Stomach smooth muscle (tissue), 2 donors: ENCODE results near the gene TERT.
"Not testable (repeated sequence)": the region's sequence is repeated elsewhere in the genome, so short reads cannot be mapped to it uniquely, and the experiment has no call there.

Source experiments
- H3K27ac ChIP-seq: one replicate; pipeline ENCODE4 v1.7.0; 2013; ENCODE audit warnings: mild to moderate bottlenecking, low read length, inconsistent platforms
- H3K27me3 ChIP-seq, 2 donors: one replicate each; pipeline ENCODE4 v1.7.0; 2013; ENCODE audit warnings: low read length in 2 of 2; ENCODE audit not compliant: insufficient read depth in 2 of 2, control insufficient read depth in 1 of 2
- H3K36me3 ChIP-seq, 2 donors: one replicate each; pipeline ENCODE4 v1.7.0; 2013; ENCODE audit warnings: low read length in 2 of 2; ENCODE audit not compliant: control insufficient read depth in 2 of 2, insufficient read depth in 2 of 2
- H3K4me1 ChIP-seq: one replicate; pipeline ENCODE4 v1.7.0; 2013; ENCODE audit warnings: low read length; ENCODE audit not compliant: control insufficient read depth, insufficient read depth
- H3K4me3 ChIP-seq, 2 donors: one replicate each; pipeline ENCODE4 v1.7.0; 2013; ENCODE audit warnings: low read length in 2 of 2
- H3K9ac ChIP-seq, 2 donors: one replicate each; pipeline ENCODE4 v1.7.0; 2013; ENCODE audit warnings: low read length in 2 of 2, mild to moderate bottlenecking in 1 of 2
- H3K9me3 ChIP-seq, 2 donors: one replicate each; pipeline ENCODE4 v1.7.0; 2013; ENCODE audit warnings: low read length in 2 of 2; ENCODE audit not compliant: control insufficient read depth in 2 of 2
- donor health status: healthy.
- donor health status: Pancreatic carcinoma.

TERT gene

DNA sequence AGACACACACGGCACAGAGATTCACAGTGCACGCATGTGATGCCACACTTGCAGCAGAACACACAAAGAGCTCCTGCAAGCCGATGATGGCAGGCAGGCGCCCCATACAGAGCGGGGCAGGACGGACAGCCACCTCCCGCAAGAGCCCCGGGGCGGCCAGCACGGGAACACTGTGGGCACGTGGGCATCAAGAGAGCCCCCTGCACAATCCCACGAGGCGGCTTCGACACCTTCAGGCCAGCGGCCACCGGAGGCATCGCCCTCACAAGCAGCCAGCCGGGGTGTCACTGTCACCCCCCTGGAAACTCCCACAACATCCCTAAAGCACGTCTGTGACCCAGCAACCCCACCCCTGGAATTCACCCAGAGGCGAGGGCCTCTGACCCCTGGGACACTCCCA lies 17.9 kb downstream of the TERT start:
- H3K27me3 ChIP-seq: no peaks in the 10 kb centered on the region
- H3K4me3 ChIP-seq: no peak overlapping the region
- H3K4me1 ChIP-seq: no peaks in the 10 kb centered on the region
- H3K9me3 ChIP-seq: peaks cover 0 to 7% of the 10 kb centered on the region in 2 donors
- H3K36me3 ChIP-seq: no peaks in the 10 kb centered on the region
- no peak overlapping the region for H3K27ac ChIP-seq
- no peak overlapping the region for H3K9ac ChIP-seq

DNA sequence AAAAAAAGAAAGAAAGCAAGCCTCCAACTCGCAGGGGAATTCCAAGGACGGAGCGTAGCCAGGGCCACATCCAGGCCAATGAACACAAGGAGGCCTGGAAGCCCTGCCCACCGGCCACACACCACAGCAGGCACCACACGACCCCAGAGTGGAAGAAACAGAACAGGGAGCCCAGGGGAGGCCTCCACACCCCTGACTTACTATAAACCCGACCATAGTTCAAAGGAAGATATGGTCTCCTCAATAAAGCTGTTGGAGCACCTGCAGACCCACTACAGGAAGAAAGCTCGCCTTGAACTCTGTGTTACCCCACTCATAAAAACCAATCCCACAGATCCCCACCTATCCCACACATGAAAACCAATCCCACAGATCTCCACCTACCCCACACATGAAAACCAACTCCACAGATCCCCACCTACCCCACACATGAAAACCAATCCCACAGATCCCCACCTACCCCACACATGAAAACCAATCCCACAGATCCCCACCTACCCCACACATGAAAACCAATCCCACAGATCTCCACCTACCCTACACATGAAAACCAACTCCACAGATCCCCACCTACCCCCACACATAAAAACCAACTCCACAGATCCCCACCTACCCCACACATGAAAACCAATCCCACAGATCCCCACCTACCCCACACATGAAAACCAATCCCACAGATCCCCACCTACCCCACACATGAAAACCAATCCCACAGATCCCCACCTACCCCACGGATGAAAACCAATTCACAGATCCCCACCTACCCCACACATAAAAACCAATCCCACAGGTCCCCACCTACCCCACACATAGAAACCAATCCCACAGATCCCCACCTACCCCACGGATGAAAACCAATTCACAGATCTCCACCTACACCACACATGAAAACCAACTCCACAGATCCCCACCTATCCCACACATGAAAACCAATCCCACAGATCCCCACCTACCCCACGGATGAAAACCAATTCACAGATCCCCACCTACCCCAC lies 19.2 kb downstream of the TERT start:
- not testable (repeated sequence) for H3K9ac ChIP-seq, H3K9me3 ChIP-seq, H3K27ac ChIP-seq, H3K4me3 ChIP-seq, H3K27me3 ChIP-seq, H3K4me1 ChIP-seq, H3K36me3 ChIP-seq

DNA sequence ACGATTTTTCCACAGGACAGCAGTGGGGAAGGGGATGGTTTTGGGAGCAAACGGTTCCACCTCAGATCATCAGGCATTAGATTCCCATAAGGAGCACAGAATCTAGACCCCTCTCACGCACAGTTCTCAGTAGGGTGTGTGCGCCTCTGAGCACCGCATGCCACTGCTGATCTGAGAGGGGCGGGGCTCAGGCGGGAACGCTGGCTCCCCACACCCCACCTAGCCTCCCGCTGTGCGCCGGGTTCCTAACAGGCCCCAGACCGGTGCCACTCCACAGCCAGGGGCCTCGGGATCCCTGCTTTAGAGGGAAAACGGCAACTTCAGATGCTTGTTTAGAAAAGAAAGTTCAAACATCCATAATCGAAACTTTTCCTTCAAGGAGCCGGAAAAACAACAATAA lies 20.4 kb downstream of the TERT start:
- H3K4me3 ChIP-seq: no peak overlapping the region
- H3K36me3 ChIP-seq: no peaks in the 10 kb centered on the region
- no peaks in the 10 kb centered on the region for H3K27me3 ChIP-seq
- H3K27ac ChIP-seq: no peak overlapping the region
- H3K9ac ChIP-seq: no peak overlapping the region
- H3K4me1 ChIP-seq: no peaks in the 10 kb centered on the region
- peaks cover 0 to 7% of the 10 kb centered on the region in 2 donors for H3K9me3 ChIP-seq

DNA sequence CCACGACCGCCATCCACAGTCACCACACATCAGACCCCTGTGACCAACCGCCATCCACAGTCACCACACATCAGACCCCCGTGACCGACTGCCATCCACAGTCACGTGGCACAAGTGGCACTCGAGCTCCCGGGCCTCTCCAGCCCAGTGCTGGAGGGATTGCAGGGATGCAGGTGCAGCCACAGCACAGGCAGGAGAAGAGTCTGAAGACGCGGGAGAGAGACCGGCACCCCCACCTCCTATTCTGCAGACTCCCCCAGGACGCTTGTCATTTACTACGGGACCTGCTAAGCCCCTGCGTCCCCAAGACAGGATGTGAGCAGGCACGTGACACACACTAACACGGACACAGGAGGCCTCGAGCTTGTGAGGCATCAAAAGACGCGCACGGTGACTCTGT lies 21.1 kb downstream of the TERT start:
- Histone ChIP-seq H3K4me3 (no peak overlapping the region), H3K27ac (no peak overlapping the region), H3K36me3 (no peaks in the 10 kb centered on the region), H3K27me3 (no peaks in the 10 kb centered on the region), H3K9me3 (peaks cover 0 to 7% of the 10 kb centered on the region in 2 donors), H3K9ac (no peak overlapping the region), H3K4me1 (no peaks in the 10 kb centered on the region)

DNA sequence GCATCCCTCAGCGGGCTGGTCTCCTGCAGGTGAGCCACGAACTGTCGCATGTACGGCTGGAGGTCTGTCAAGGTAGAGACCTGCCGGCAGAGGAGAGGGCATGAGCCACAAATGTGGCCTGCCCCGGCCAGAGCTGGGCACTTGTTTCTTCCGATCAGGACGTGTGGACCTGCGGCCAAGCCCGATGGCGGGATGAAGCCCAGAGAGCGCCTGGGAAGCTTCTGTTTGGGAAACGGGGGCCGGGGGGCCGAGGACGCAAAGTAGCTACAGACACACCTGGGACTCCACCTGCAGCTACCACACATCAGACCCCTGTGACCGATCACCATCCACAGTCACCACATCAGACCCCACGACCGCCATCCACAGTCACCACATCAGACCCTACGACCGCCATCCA lies 22.7 kb downstream of the TERT start:
- H3K4me1 ChIP-seq: no peaks in the 10 kb centered on the region
- H3K9me3 ChIP-seq: no peaks in the 10 kb centered on the region
- H3K27ac ChIP-seq: no peak overlapping the region
- no peak overlapping the region for H3K9ac ChIP-seq
- no peaks in the 10 kb centered on the region for H3K27me3 ChIP-seq
- H3K36me3 ChIP-seq: no peaks in the 10 kb centered on the region
- no peak overlapping the region for H3K4me3 ChIP-seq

DNA sequence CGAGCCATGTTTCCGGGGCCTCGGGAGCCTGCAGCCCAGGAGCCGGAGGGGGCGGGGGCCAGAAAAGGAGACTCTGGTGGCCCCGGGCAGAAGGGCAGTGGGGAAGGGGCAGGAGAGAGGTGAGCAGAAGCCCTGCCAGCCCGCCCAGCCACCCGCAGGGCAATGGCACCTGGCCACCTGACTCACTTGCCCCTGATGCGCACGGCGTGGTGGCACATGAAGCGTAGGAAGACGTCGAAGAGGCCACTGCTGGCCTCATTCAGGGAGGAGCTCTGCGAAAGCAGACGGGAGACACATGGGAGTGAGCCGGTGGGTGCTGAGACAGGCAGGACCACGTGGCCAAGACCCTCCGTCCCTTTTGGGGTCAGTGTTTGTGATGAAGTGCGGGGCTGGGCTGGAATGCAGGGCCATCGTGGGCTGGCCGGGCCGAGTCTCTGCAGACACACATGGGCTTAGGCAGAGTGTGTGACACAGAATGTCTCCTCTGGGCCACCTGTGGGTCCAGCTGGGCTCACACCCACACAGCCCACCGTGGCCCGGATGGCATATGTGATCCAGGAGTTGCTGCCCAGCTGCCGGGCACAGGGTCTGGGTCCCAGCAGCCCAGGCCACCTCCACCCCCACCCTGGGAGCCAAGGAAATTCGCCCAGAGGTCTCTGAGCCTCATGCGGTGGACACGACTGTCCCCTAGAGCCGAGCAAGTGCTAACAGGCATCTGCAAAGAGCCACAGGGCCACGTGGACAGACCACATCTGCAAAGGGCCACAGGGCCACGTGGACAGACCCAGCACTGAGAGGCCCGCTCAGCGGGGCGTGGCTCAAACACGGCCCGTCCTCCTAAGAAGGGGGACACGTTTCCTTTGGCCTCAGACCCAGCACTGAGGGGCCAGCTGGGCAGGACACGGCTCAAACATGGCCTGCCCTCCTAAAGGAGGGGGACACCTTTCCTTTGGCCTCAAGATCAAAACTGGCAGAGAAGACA lies 23.6 kb downstream of the TERT start:
- no peak overlapping the region for H3K4me3 ChIP-seq

DNA sequence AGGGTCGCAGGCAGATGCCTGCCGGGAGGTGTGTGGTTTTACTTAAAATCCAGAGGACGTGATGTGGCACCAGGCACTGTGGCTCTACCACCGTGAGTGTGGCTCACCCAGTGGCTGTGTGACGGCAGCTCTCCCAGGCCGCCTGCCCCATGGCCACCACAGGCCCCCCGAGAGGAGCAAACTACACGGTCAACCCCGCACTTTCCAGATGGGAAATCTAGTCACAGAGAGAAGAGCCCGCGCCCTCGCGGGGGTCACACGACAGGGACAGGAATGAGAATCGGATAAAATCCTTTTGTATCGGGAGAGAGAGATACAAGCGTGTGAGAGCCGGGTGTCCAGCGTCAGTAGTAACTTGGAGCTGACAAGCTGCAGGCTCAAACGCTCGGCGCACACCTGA lies 24.4 kb downstream of the TERT start:
- H3K9ac ChIP-seq: no peak overlapping the region
- no peak overlapping the region for H3K27ac ChIP-seq
- no peak overlapping the region for H3K4me3 ChIP-seq
- no peaks in the 10 kb centered on the region for H3K27me3 ChIP-seq
- no peaks in the 10 kb centered on the region for H3K36me3 ChIP-seq
- H3K4me1 ChIP-seq: no peaks in the 10 kb centered on the region
- no peaks in the 10 kb centered on the region for H3K9me3 ChIP-seq

More for the DNA sequence above, 23.6 kb downstream of the TERT start:
- Histone ChIP-seq H3K9ac (no peak overlapping the region), H3K27ac (no peak overlapping the region), H3K4me1 (no peaks in the 10 kb centered on the region), H3K36me3 (no peaks in the 10 kb centered on the region), H3K27me3 (no peaks in the 10 kb centered on the region), H3K9me3 (no peaks in the 10 kb centered on the region)

DNA sequence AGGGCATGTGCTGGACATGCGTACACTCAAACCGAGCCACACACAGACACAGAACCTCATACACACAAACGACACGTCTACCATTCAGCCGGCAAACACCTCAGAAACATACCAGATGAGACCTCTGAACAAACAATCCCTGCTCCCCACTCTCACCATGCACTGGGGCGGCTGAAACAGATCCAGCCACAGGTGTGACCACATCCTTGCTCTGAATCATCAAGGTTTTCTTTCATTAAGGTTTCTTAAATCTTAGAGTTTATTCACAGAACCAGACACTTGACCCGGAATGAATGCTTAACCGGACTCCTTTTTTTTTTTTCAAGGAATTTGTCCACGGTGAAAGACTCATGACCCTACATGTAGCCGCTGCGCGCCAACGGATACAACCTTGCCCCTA lies 26.2 kb downstream of the TERT start:
- Histone ChIP-seq H3K9ac (no peak overlapping the region), H3K36me3 (no peaks in the 10 kb centered on the region), H3K4me3 (no peak overlapping the region), H3K27me3 (no peaks in the 10 kb centered on the region), H3K27ac (no peak overlapping the region), H3K4me1 (no peaks in the 10 kb centered on the region), H3K9me3 (peaks cover 0 to 2% of the 10 kb centered on the region in 2 donors)

DNA sequence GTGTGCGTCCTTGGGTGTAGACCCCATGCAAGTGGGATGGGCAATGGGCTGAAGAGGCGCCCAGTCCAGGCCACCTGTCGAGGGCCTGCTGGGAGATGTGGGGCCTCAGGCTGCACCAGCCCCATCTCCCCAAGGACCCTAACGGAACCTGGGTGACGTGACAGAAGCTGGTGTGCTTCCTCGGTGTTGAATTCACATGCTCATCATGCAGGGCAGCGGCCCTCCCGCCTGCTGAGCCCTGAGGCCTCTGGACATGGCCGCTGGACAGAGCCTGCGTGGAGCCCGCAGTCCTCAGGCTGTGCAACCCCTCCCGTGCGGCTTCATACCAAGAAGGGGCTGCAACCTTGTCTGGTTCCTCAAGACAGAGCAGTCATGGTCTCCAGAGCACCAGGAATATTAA lies 26.8 kb downstream of the TERT start:
- Histone ChIP-seq H3K4me1 (no peaks in the 10 kb centered on the region), H3K27me3 (no peaks in the 10 kb centered on the region), H3K4me3 (no peak overlapping the region), H3K36me3 (no peaks in the 10 kb centered on the region), H3K9me3 (peaks cover 0 to 4% of the 10 kb centered on the region in 2 donors), H3K9ac (no peak overlapping the region), H3K27ac (no peak overlapping the region)

DNA sequence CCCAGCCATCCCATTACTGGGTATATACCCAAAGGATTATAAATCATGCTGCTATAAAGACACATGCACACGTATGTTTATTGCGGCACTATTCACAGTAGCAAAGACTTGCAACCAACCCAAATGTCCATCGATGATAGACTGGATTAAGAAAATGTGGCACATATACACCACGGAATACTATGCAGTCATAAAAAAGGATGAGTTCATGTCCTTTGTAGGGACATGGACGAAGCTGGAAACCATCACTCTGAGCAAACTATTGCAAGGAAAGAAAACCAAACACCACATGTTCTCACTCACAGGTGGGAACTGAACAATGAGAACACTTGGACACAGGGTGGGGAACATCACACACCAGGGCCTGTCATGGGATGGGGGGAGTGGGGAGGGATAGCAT lies 27.4 kb downstream of the TERT start:
- not testable (repeated sequence) for H3K4me1 ChIP-seq, H3K27ac ChIP-seq, H3K9me3 ChIP-seq, H3K4me3 ChIP-seq, H3K27me3 ChIP-seq, H3K36me3 ChIP-seq, H3K9ac ChIP-seq
